GM12801 (cell line): ENCODE measurements around the gene IGF2BP1.

Source experiments
- TF ChIP-seq, protein P1 (sequence below): IDR thresholded peaks from one replicate; pipeline ENCODE4 v1.5.1; 2011; ENCODE audit warnings: control low read depth; ENCODE audit not compliant: insufficient read length; ENCODE audit errors: extremely low read depth

IGF2BP1 gene

DNA sequence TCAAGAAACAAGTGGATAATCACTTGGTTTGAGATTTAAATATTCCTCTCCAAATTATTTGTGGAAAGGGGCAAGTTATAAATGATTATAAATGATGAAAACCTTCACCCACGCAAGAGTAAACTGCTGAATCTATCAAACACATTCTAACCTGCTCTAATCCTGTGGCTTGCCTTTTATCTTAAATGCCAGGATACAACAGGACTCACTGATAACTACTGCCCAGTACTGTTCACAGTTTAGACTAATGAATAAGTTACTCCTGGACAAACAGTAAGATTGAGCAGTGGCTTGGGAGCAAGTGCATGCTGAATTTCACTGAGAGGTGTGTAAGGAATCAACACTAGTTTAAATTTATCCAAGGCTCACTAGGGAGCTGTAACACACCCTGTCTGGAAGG, 31.1 kb downstream of the IGF2BP1 start:
- TF ChIP-seq, protein P1, sequence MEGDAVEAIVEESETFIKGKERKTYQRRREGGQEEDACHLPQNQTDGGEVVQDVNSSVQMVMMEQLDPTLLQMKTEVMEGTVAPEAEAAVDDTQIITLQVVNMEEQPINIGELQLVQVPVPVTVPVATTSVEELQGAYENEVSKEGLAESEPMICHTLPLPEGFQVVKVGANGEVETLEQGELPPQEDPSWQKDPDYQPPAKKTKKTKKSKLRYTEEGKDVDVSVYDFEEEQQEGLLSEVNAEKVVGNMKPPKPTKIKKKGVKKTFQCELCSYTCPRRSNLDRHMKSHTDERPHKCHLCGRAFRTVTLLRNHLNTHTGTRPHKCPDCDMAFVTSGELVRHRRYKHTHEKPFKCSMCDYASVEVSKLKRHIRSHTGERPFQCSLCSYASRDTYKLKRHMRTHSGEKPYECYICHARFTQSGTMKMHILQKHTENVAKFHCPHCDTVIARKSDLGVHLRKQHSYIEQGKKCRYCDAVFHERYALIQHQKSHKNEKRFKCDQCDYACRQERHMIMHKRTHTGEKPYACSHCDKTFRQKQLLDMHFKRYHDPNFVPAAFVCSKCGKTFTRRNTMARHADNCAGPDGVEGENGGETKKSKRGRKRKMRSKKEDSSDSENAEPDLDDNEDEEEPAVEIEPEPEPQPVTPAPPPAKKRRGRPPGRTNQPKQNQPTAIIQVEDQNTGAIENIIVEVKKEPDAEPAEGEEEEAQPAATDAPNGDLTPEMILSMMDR = no peak

DNA sequence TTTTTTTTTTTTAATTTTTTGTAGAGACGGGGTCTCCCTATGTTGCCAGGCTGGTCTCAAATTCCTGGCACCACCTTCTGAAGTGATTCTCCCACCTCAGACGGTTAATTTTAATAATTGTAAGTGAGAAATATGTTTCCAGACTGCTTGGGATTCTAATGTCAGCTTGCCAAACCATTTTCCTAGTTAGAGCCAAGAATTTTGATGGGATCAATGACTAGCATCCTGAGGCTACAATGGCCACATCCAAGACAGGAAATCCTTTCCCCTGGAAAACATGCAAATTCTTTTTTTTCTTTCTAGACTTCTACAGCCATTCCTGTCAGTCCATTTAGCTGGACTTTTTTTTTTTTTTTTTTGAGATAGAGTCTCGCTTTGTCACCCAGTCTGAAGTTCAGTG, 32.6 kb downstream of the IGF2BP1 start:
- TF ChIP-seq, protein P1 = no peak

- TF ChIP-seq, protein P1 = peak; percentile 72
Observed at GRCh38 chr17:49031965-49032928, 35.1 kb downstream of the IGF2BP1 start.

GRCh38 chr17:49035470-49036269, 38.5 kb downstream of the IGF2BP1 start:
- TF ChIP-seq, protein P1 = no peak

GRCh38 chr17:49036270-49036626, 39.1 kb downstream of the IGF2BP1 start:
- TF ChIP-seq, protein P1 = no peak

DNA sequence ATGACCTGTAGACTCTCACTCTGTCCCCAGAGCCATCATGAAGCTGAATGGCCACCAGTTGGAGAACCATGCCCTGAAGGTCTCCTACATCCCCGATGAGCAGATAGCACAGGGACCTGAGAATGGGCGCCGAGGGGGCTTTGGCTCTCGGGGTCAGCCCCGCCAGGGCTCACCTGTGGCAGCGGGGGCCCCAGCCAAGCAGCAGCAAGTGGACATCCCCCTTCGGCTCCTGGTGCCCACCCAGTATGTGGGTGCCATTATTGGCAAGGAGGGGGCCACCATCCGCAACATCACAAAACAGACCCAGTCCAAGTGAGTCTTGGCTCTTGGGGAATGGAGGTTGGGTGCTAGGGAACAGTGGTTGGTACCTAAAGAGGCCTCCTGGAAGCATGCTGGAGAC, 41.0 kb downstream of the IGF2BP1 start:
- TF ChIP-seq, protein P1 = no peak

GRCh38 chr17:49038544-49038943, 41.4 kb downstream of the IGF2BP1 start:
- TF ChIP-seq, protein P1 = no peak
